A673 (cell line): ENCODE measurements around the gene TUBB4A. TPM values are rescaled to one million over a fixed set of nuclear protein-coding genes. Genes with fewer than 3 reads are reported as not detected.

ENCODE experiments used
- BruUV-seq: library from RNA; stranded (reverse); fragments of 400-500 nt; replicated peaks from 2 replicates; lab custom pipeline; 2021; lab: Mats Ljungman, UMichigan
- CTCF ChIA-PET: fragments of 300-600 bp; sonication (Branson Sonifier 250); formaldehyde crosslinking; loops from one replicate; lab custom pipeline; 2022; ENCODE audit warnings: antibody characterized with exemption; lab: Charles Lee
- POLR2A ChIA-PET: fragments of 300-600 bp; sonication (Branson Sonifier 250); formaldehyde crosslinking; loops from one replicate; lab custom pipeline; 2022; ENCODE audit warnings: antibody characterized with exemption; ENCODE audit not compliant: low non-redundant PET; lab: Charles Lee
- DNase-seq: peaks from one replicate; pipeline ENCODE4 v3.0.0-alpha.2; 2015; ENCODE audit warnings: low spot score
- H3K27ac ChIP-seq: fragments of 200-600 bp; sonication (generic); 2 replicates; pipeline ENCODE4 v1.5.1; 2016; ENCODE audit warnings: mixed run types, low read depth, mild to moderate bottlenecking, mixed read lengths, antibody characterized with exemption, low read length; ENCODE audit not compliant: poor library complexity, severe bottlenecking
- H3K27me3 ChIP-seq: fragments of 200-600 bp; sonication (generic); replicated peaks from 2 replicates; pipeline ENCODE4 v1.6.1; 2017; ENCODE audit warnings: mixed run types, low read depth, mild to moderate bottlenecking, mixed read lengths, antibody characterized with exemption, low read length; ENCODE audit not compliant: insufficient read depth, poor library complexity
- H3K36me3 ChIP-seq: fragments of 200-600 bp; sonication (generic); 2 replicates; pipeline ENCODE4 v1.6.1; 2016; ENCODE audit warnings: mixed run types, mild to moderate bottlenecking, mixed read lengths, antibody characterized with exemption, low read length; ENCODE audit not compliant: insufficient read depth, poor library complexity, severe bottlenecking
- H3K4me1 ChIP-seq: fragments of 200-600 bp; sonication (generic); 2 replicates; pipeline ENCODE4 v1.6.1; 2017; ENCODE audit warnings: mixed run types, mild to moderate bottlenecking, mixed read lengths, antibody characterized with exemption, low read length; ENCODE audit not compliant: insufficient read depth, poor library complexity, severe bottlenecking
- H3K4me3 ChIP-seq: fragments of 200-600 bp; sonication (generic); 2 replicates; pipeline ENCODE4 v1.5.1; 2016; ENCODE audit warnings: low read depth, mixed run types, mild to moderate bottlenecking, mixed read lengths, low read length; ENCODE audit not compliant: poor library complexity, severe bottlenecking
- H3K9me3 ChIP-seq: fragments of 200-600 bp; sonication (generic); 2 replicates; pipeline ENCODE4 v1.6.1; 2016; ENCODE audit warnings: mixed run types, low read depth, mild to moderate bottlenecking, mixed read lengths, antibody characterized with exemption, low read length; ENCODE audit not compliant: poor library complexity, severe bottlenecking
- EZH2 ChIP-seq: fragments of 200-600 bp; sonication (generic); IDR thresholded peaks from 2 replicates; pipeline ENCODE4 v1.6.1; 2017; ENCODE audit warnings: borderline replicate concordance, low read depth, mild to moderate bottlenecking, mixed read lengths, antibody characterized with exemption, low read length; ENCODE audit not compliant: poor library complexity, severe bottlenecking
- intact Hi-C: fragments of 100-400 bp; cut with micrococcal nuclease; formaldehyde crosslinking; loops from one replicate; pipeline ENCODE4 v1.10.0; 2022; ENCODE audit not compliant: unreplicated experiment
- total RNA-seq: library from RNA; stranded (reverse); gene quantifications from 2 replicates; pipeline ENCODE4 v1.2.3, GENCODE V29; 2021
- TF ChIP-seq, protein P1 (sequence below): fragments of 300-800, 200-600 bp; sonication (generic); conservative IDR thresholded peaks from 2 replicates; pipeline ENCODE4 v1.5.1; 2017; ENCODE audit warnings: low read depth, mild to moderate bottlenecking, antibody characterized with exemption, low read length, moderate library complexity, mixed read lengths

Gene TUBB4A
- total RNA-seq, 1 experiment from 2014 or later = 27.0 TPM

DNA sequence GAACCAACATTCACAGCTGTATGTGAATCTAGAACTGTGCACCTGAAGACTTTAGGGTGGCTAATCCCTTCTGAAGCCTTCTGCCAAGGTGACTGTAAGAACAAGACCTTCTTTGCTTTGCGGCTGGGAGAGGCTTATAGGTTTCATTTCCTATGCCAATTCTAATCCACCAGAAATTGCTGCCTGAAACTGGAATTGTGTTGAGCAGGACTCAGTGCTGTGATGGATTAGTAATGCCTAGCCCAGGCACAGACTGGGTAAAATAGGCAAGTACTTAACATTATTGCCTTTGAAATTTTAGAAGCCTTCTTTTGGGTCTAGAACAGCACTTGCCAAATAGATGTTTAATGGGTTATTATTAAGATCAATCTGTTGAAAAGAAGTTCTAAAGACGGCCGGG lies 54.1 kb downstream of the TUBB4A start:
- CTCF ChIA-PET = no interaction called here

DNA sequence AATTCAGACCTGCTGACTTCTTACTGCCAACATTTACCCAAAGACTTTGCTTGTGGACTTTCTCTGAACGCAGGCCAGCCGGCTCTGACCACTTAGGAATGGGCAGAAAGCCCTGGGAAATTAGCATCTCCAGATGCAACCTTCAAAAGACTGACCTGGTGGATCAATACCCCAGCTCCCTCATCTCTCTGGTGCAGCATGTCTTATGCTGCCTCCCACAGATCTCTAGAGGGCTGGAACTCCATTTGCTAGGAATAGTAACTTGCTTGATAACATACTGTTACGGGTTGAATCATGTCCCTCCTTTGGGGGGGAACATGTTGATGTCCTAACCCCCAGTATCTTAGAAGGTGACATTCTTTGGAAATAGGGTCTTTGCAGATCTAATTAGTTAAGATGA lies 55.7 kb downstream of the TUBB4A start:
- no peaks in the 10 kb centered on the region for H3K4me1 ChIP-seq
- POLR2A ChIA-PET = no interaction called here
- no peaks in the 10 kb centered on the region for H3K36me3 ChIP-seq
- H3K4me3 ChIP-seq = no peak overlapping the region
- no peaks in the 10 kb centered on the region for H3K9me3 ChIP-seq
- CTCF ChIA-PET = no interaction called here
- intact Hi-C loops = no loop called here
- no TSS peak for BruUV-seq
- no peaks in the 10 kb centered on the region for H3K27me3 ChIP-seq
- DNase-seq = no peak
- no peak overlapping the region for H3K27ac ChIP-seq
- TF ChIP-seq, protein P1, sequence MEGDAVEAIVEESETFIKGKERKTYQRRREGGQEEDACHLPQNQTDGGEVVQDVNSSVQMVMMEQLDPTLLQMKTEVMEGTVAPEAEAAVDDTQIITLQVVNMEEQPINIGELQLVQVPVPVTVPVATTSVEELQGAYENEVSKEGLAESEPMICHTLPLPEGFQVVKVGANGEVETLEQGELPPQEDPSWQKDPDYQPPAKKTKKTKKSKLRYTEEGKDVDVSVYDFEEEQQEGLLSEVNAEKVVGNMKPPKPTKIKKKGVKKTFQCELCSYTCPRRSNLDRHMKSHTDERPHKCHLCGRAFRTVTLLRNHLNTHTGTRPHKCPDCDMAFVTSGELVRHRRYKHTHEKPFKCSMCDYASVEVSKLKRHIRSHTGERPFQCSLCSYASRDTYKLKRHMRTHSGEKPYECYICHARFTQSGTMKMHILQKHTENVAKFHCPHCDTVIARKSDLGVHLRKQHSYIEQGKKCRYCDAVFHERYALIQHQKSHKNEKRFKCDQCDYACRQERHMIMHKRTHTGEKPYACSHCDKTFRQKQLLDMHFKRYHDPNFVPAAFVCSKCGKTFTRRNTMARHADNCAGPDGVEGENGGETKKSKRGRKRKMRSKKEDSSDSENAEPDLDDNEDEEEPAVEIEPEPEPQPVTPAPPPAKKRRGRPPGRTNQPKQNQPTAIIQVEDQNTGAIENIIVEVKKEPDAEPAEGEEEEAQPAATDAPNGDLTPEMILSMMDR = no peak
- TF ChIP-seq EZH2 = no peak

More for the DNA sequence above, 54.1 kb downstream of the TUBB4A start:
- no peak for DNase-seq
- Histone ChIP-seq H3K9me3 (no peaks in the 10 kb centered on the region), H3K4me1 (no peaks in the 10 kb centered on the region), H3K4me3 (no peak overlapping the region), H3K36me3 (no peaks in the 10 kb centered on the region), H3K27me3 (no peaks in the 10 kb centered on the region), H3K27ac (no peak overlapping the region)
- TF ChIP-seq EZH2 = no peak
- TF ChIP-seq, protein P1 = no peak
- POLR2A ChIA-PET = no interaction called here
- BruUV-seq = no TSS peak
- intact Hi-C loops = no loop called here

Other genes with a start within 250 kb of the TUBB4A start
- gene MLLT1, start 222.3 kb downstream of the TUBB4A start, total RNA-seq = 80.1 and 88.6 TPM in 2 replicates
- not detected in 2 replicates for gene ACER1, start 168.7 kb downstream of the TUBB4A start, total RNA-seq
- 127 and 133 TPM in 2 replicates for gene CLPP, start 140.8 kb downstream of the TUBB4A start, total RNA-seq
- 30.6 and 37.1 TPM in 2 replicates for gene ALKBH7, start 129.5 kb downstream of the TUBB4A start, total RNA-seq
- 3.4 and 3.6 TPM in 2 replicates for gene PSPN, start 126.4 kb downstream of the TUBB4A start, total RNA-seq
- gene GTF2F1, start 109.1 kb downstream of the TUBB4A start, total RNA-seq = 100 and 106 TPM in 2 replicates
- gene KHSRP, start 77.5 kb downstream of the TUBB4A start, total RNA-seq = 649 and 671 TPM in 2 replicates
- 0.39 and 0.44 TPM in 2 replicates for gene SLC25A41, start 68.5 kb downstream of the TUBB4A start, total RNA-seq
- gene SLC25A23, start 42.5 kb downstream of the TUBB4A start, total RNA-seq = 39.9 and 56.0 TPM in 2 replicates
- gene CRB3, start 38.0 kb downstream of the TUBB4A start, total RNA-seq = not detected in 2 replicates
- 0.11 and 0.24 TPM in 2 replicates for gene DENND1C, start 20.5 kb downstream of the TUBB4A start, total RNA-seq
- gene TNFSF9, start 28.7 kb upstream of the TUBB4A start, total RNA-seq = 10.0 and 11.1 TPM in 2 replicates
- 2.0 and 3.8 TPM in 2 replicates for gene CD70, start 88.8 kb upstream of the TUBB4A start, total RNA-seq
- gene TNFSF14, start 167.9 kb upstream of the TUBB4A start, total RNA-seq = not detected in 2 replicates
- gene C3, start 218.3 kb upstream of the TUBB4A start, total RNA-seq = 1.8 TPM in 2 replicates
- 36.4 and 37.4 TPM in 2 replicates for gene GPR108, start 235.3 kb upstream of the TUBB4A start, total RNA-seq
- 70.2 and 79.2 TPM in 2 replicates for gene TRIP10, start 237.4 kb upstream of the TUBB4A start, total RNA-seq